SKM-1 treated with dmso at 0.1 percent for 144 hours (cell line): Measurements from ENCODE around the gene NFS1.
"Not testable (repeated sequence)": the region's sequence is repeated elsewhere in the genome, so short reads cannot be mapped to it uniquely, and the experiment has no call there.

ENCODE experiments used
- DNase-seq: peaks from one replicate; lab custom pipeline; 2025; ENCODE audit not compliant: unreplicated experiment; lab: John Stamatoyannopoulos, UW

The NFS1 gene

GRCh38 chr20:35710039-35710438 lies 10.9 kb upstream of the NFS1 start:
- DNase-seq: no peak

- DNase-seq: no peak
Measured at GRCh38 chr20:35709259-35709658, 10.1 kb upstream of the NFS1 start.

GRCh38 chr20:35708502-35708901 lies 9.3 kb upstream of the NFS1 start:
- no peak for DNase-seq

GRCh38 chr20:35706591-35707529 lies 7.7 kb upstream of the NFS1 start:
- not testable (repeated sequence) for DNase-seq

- DNase-seq: not testable (repeated sequence)
Measured at GRCh38 chr20:35705894-35706293, 6.7 kb upstream of the NFS1 start.

- no peak for DNase-seq
Measured at GRCh38 chr20:35704514-35705261, 5.5 kb upstream of the NFS1 start.

- DNase-seq: no peak
Measured at GRCh38 chr20:35702824-35703695, 3.9 kb upstream of the NFS1 start.

- no peak for DNase-seq
Measured at GRCh38 chr20:35702051-35702823, 3.1 kb upstream of the NFS1 start.

GRCh38 chr20:35700625-35701148 lies 1.5 kb upstream of the NFS1 start:
- no peak for DNase-seq

GRCh38 chr20:35699957-35700624 lies 939 bp upstream of the NFS1 start:
- DNase-seq: no peak

- DNase-seq: no peak
Measured at GRCh38 chr20:35698298-35699126, 640 bp downstream of the NFS1 start.

- DNase-seq: no peak
Measured at GRCh38 chr20:35697696-35698297, 1.4 kb downstream of the NFS1 start.

- no peak for DNase-seq
Measured at GRCh38 chr20:35695978-35696377, 3.2 kb downstream of the NFS1 start.

- no peak for DNase-seq
Measured at GRCh38 chr20:35695245-35695749, 3.9 kb downstream of the NFS1 start.

GRCh38 chr20:35690265-35690664 lies 8.9 kb downstream of the NFS1 start:
- no peak for DNase-seq

GRCh38 chr20:35686872-35687271 lies 12.3 kb downstream of the NFS1 start:
- DNase-seq: not testable (repeated sequence)

- not testable (repeated sequence) for DNase-seq
Measured at GRCh38 chr20:35685368-35685767, 13.8 kb downstream of the NFS1 start.

GRCh38 chr20:35681960-35682359 lies 17.2 kb downstream of the NFS1 start:
- DNase-seq: no peak
